ENCODE measurements around the gene IFNL4. TPM values are rescaled to one million over a fixed set of nuclear protein-coding genes. Genes with fewer than 3 reads are reported as not detected.

Gene IFNL4
- total RNA-seq, 2 donors from 2014 or later, result not detected

DNA sequence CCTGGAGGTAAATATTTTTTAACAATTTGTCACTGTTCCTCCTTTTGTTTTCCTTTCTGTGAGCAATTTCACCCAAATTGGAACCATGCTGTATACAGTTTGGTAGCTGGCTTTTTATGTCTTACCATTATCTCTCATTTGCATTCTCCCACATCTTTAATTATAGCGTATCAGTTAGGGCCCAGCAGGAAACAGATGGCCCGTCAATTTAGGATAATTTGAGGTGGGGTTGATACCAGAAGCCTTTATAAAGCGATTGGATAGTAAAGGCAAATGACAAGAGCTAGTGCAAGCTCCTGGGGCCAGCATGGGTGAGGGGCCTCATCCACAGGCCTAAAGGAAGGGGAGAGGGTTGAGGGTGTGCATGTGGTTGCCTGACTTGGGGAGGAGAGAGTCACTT is 3.8 kb upstream of the IFNL4 start:
- intact Hi-C loops (cut with DNase I), result no loop called here
- Histone ChIP-seq H3K4me3 (no peak overlapping the region), H3K4me1 (peaks cover 8% of the 10 kb centered on the region), H3K27ac (no peak overlapping the region), H3K27me3 (peaks cover 0 to 9% of the 10 kb centered on the region in 2 donors), H3K36me3 (replicated peaks in 1 of 2; ENCODE audit: insufficient read depth in 1 of 2, low read depth in 2 of 2) (no peaks in the 10 kb centered on the region), H3K9me3 (no peaks in the 10 kb centered on the region)
- WGBS, 2 donors, result 77 to 86% methylated on average over 3 of the region's 3 CpGs
- no peak for DNase-seq
- ATAC-seq, result no peak
- TF ChIP-seq POLR2A (IDR thresholded peaks at IDR 0.05), result no peak
- TF ChIP-seq, protein P1, sequence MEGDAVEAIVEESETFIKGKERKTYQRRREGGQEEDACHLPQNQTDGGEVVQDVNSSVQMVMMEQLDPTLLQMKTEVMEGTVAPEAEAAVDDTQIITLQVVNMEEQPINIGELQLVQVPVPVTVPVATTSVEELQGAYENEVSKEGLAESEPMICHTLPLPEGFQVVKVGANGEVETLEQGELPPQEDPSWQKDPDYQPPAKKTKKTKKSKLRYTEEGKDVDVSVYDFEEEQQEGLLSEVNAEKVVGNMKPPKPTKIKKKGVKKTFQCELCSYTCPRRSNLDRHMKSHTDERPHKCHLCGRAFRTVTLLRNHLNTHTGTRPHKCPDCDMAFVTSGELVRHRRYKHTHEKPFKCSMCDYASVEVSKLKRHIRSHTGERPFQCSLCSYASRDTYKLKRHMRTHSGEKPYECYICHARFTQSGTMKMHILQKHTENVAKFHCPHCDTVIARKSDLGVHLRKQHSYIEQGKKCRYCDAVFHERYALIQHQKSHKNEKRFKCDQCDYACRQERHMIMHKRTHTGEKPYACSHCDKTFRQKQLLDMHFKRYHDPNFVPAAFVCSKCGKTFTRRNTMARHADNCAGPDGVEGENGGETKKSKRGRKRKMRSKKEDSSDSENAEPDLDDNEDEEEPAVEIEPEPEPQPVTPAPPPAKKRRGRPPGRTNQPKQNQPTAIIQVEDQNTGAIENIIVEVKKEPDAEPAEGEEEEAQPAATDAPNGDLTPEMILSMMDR (IDR thresholded peaks at IDR 0.05), result no peak

DNA sequence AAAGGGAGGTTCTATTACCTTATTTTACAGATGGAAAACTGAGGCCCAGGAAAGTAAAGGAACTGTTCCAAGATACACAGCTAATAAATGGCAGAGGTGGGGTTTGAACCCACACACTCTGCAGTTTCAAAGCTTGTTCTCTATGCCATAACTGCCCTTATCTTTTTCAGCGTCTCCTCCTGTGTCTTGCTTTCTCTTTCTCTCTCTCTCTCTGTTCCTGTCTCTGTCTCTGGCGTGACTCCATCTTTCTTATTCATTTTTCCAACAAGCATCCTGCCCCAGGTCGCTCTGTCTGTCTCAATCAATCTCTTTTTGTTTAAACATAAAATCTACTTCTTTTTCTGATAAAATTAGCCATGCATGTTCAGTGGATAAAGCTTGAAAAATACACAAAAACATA is 3.2 kb upstream of the IFNL4 start:
- 52 to 75% methylated on average over 3 of the region's 3 CpGs for WGBS, 2 donors
- H3K9me3 ChIP-seq, result no peaks in the 10 kb centered on the region
- no peaks in the 10 kb centered on the region for H3K36me3 ChIP-seq (replicated peaks in 1 of 2; ENCODE audit: insufficient read depth in 1 of 2, low read depth in 2 of 2)
- no peak for DNase-seq
- no peak overlapping the region for H3K4me3 ChIP-seq
- H3K27me3 ChIP-seq, result peaks cover 0 to 10% of the 10 kb centered on the region in 2 donors
- no peak for ATAC-seq
- intact Hi-C loops (cut with DNase I), result no loop called here
- H3K4me1 ChIP-seq, result peaks cover 13% of the 10 kb centered on the region
- no peak for TF ChIP-seq POLR2A (IDR thresholded peaks at IDR 0.05)
- TF ChIP-seq, protein P1 (IDR thresholded peaks at IDR 0.05), result no peak
- no peak overlapping the region for H3K27ac ChIP-seq

DNA sequence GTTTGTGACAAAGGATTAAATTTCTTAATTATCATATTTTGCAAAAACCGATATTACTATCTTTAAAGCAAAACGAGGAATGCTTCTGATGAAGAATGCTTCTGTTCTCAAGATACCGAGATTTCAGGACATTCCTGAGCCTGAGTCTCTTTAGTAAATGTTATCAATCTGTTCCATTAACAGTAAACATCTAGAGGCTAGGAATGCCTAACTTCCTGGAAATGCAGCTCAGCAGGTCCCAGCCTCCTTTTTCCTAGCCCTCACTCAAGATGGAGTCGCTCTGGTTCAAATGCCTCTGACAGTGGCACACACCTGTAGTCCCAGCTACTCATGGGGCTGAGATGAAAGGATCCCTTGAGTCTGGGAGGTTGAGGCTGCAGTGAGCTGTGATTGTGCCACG is 2.4 kb upstream of the IFNL4 start:
- Histone ChIP-seq H3K27me3 (peaks cover 0 to 10% of the 10 kb centered on the region in 2 donors), H3K27ac (no peak overlapping the region), H3K9me3 (no peaks in the 10 kb centered on the region), H3K36me3 (replicated peaks in 1 of 2; ENCODE audit: insufficient read depth in 1 of 2, low read depth in 2 of 2) (no peaks in the 10 kb centered on the region), H3K4me3 (no peak overlapping the region), H3K4me1 (peaks cover 13% of the 10 kb centered on the region)
- WGBS, 2 donors, result 81 to 83% methylated on average over 5 of the region's 5 CpGs
- ATAC-seq, result no peak
- intact Hi-C loops (cut with DNase I), result no loop called here
- DNase-seq, result no peak
- TF ChIP-seq, protein P1 (IDR thresholded peaks at IDR 0.05), result no peak
- no peak for TF ChIP-seq POLR2A (IDR thresholded peaks at IDR 0.05)

DNA sequence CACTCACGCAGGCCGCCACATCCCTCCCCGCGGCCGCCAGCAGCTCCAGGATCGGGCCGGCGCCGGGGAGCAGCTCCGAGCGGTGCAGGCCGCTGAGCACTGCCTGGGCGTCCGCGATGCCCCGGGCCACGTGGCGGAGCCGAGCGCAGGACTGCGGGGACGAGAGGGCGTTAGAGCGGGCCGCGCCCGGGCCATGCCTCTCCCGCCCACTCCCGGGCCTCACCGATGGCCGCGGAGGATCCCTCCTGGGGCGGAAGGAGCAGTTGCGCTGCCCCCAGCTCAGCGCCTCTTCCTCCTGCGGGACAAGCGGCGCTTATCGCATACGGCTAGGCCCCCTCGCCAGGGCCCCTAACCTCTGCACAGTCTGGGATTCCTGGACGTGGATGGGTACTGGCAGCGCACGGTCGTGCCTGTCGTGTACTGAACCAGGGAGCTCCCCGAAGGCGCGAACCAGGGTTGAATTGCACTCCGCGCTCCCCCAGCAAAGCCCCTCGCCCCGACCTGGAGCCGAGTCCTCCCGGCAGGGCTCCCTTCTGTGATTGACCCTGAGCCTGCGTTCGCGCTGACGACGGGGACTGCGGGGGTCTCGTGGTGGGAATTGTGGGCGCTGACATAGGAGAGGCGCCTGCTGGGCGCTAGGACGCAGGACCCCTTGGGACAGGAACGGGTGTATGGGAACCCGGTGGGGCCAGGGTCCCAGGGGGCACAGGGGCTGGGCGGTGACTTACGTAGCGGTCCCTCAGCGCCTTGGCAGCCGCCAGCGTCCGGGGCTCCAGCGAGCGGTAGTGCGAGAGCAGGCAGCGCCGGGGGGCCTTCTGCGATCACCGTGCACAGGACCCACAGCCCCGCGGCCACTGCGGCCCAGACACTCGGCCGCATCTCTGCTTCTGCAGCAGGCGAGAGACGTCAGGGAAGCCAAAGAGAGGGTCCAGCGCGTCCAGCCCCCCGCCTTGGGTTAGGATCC is 673 bp downstream of the IFNL4 start:
- peaks cover 0 to 10% of the 10 kb centered on the region in 2 donors for H3K27me3 ChIP-seq
- TF ChIP-seq, protein P1 (IDR thresholded peaks at IDR 0.05), result no peak
- no peak for TF ChIP-seq POLR2A (IDR thresholded peaks at IDR 0.05)
- no peaks in the 10 kb centered on the region for H3K36me3 ChIP-seq (replicated peaks in 1 of 2; ENCODE audit: insufficient read depth in 1 of 2, low read depth in 2 of 2)
- intact Hi-C loops (cut with DNase I), result no loop called here
- no peak overlapping the region for H3K4me3 ChIP-seq
- no peaks in the 10 kb centered on the region for H3K9me3 ChIP-seq
- peaks cover 13% of the 10 kb centered on the region for H3K4me1 ChIP-seq
- H3K27ac ChIP-seq, result no peak overlapping the region
- peak in 2 of 4 donors; percentile 24 for DNase-seq
- ATAC-seq, result peak; percentile 31
- 28 to 65% methylated on average over 16 to 86 of the region's 92 CpGs for WGBS, 2 donors
